IPS DF 6.9 (cell line): ENCODE data around the gene ZNHIT2.

Experiments
- DNase-seq: peaks from one replicate; pipeline ENCODE4 v3.0.0-alpha.2; 2013; ENCODE audit warnings: low read depth, low spot score
- H3K27ac ChIP-seq: one replicate; pipeline ENCODE4 v1.5.1; 2013; ENCODE audit warnings: low read length, control low read depth
- H3K27me3 ChIP-seq: 2 replicates; pipeline ENCODE4 v1.6.1; 2013; ENCODE audit warnings: mild to moderate bottlenecking, low read length; ENCODE audit not compliant: control insufficient read depth, insufficient read depth
- H3K36me3 ChIP-seq: 2 replicates; pipeline ENCODE4 v1.6.1; 2013; ENCODE audit warnings: low read length; ENCODE audit not compliant: control insufficient read depth, insufficient read depth
- H3K4me1 ChIP-seq: 2 replicates; pipeline ENCODE4 v1.6.1; 2013; ENCODE audit warnings: low read length; ENCODE audit not compliant: control insufficient read depth, insufficient read depth
- H3K4me3 ChIP-seq: 2 replicates; pipeline ENCODE4 v1.5.1; 2013; ENCODE audit warnings: mild to moderate bottlenecking, low read length
- H3K9me3 ChIP-seq: 2 replicates; pipeline ENCODE4 v1.6.1; 2013; ENCODE audit warnings: low read length, inconsistent platforms; ENCODE audit not compliant: control insufficient read depth, insufficient read depth
- WGBS: extraction: QIAGEN DNeasy Blood & Tissue Kit; methylation state at CpG from one replicate; pipeline ENCODE4 v1.1.7; 2013; ENCODE audit warnings: mixed read lengths, missing lambda C conversion rate; ENCODE audit not compliant: insufficient read length, insufficient coverage; 5-methylcytosine and 5-hydroxymethylcytosine counted together

Gene ZNHIT2

DNA sequence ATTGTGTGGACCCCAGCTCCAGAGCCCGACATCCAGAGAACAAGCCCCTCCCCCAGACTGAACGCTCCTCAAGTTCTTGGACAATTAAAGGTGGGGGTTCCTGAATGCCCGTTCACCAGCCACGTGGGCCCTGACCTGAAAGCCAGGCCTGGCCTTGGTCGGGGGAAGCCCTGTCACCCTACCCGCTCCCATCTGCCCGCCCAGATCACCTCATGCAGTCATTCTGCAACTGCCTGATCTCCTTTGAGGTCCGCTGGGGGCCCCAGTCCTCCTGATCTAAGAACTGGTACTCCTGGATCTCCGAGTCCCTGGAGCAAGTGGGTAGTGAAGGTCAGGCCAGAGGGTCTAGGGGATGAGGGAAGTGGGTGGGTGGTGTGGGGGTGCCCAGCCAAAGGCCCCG is 50.1 kb downstream of the ZNHIT2 start:
- peaks cover 9% of the 10 kb centered on the region for H3K4me1 ChIP-seq
- H3K27ac ChIP-seq = no peak overlapping the region
- WGBS = no CpG with 5 or more reads among the region's 10 CpGs
- no peaks in the 10 kb centered on the region for H3K9me3 ChIP-seq
- no peaks in the 10 kb centered on the region for H3K27me3 ChIP-seq
- no peaks in the 10 kb centered on the region for H3K36me3 ChIP-seq
- H3K4me3 ChIP-seq = no peak overlapping the region
- DNase-seq = no peak

GRCh38 chr11:65066805-65067291 is 50.7 kb downstream of the ZNHIT2 start:
- Histone ChIP-seq H3K36me3 (no peaks in the 10 kb centered on the region), H3K4me3 (no peak overlapping the region), H3K27me3 (no peaks in the 10 kb centered on the region), H3K27ac (no peak overlapping the region), H3K4me1 (peaks cover 9% of the 10 kb centered on the region), H3K9me3 (no peaks in the 10 kb centered on the region)
- DNase-seq = peak; percentile 50
- WGBS = no CpG with 5 or more reads among the region's 4 CpGs
